GM12864 (cell line): ENCODE data around the gene RHOBTB3.

Source experiments
- DNase-seq: peaks from one replicate; pipeline ENCODE4 v3.0.0-alpha.2; 2011; ENCODE audit warnings: low read depth
- H3K4me3 ChIP-seq: 2 replicates; pipeline ENCODE4 v1.5.1; 2011; ENCODE audit warnings: mild to moderate bottlenecking, low read depth, low read length, control low read depth
- TF ChIP-seq, protein P1 (sequence below): IDR thresholded peaks from 2 replicates; pipeline ENCODE4 v1.5.1; 2011; ENCODE audit warnings: low read depth, mild to moderate bottlenecking, moderate library complexity, low read length, control low read depth, inconsistent platforms; ENCODE audit errors: missing control alignments

RHOBTB3 gene

DNA sequence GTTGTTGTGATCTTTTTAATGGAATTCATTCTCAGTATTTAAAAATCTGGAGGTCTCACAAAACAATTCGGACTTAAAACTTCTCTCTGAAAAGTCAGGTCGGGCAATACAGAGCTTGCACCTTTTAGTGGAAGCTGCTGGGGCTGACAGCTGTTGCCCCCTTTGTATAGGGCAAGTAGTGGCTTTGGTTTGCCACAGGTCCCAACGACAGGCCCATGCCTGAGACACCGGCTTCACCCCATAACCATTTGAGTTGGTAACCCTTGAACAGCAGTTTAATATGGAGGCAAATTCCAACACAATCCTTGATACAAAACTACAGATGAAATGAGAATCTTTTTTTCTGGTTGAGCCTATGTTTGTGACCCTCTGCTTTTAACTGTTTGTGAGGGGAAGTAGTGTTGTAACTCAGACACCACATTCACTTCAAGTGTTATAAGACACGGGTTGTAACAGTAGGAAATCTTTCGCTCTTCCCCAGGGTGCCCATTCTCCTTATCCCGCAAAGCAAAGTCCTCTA, 92.1 kb downstream of the RHOBTB3 start:
- DNase-seq, result no peak
- peak overlapping the region; percentile 86 for H3K4me3 ChIP-seq

DNA sequence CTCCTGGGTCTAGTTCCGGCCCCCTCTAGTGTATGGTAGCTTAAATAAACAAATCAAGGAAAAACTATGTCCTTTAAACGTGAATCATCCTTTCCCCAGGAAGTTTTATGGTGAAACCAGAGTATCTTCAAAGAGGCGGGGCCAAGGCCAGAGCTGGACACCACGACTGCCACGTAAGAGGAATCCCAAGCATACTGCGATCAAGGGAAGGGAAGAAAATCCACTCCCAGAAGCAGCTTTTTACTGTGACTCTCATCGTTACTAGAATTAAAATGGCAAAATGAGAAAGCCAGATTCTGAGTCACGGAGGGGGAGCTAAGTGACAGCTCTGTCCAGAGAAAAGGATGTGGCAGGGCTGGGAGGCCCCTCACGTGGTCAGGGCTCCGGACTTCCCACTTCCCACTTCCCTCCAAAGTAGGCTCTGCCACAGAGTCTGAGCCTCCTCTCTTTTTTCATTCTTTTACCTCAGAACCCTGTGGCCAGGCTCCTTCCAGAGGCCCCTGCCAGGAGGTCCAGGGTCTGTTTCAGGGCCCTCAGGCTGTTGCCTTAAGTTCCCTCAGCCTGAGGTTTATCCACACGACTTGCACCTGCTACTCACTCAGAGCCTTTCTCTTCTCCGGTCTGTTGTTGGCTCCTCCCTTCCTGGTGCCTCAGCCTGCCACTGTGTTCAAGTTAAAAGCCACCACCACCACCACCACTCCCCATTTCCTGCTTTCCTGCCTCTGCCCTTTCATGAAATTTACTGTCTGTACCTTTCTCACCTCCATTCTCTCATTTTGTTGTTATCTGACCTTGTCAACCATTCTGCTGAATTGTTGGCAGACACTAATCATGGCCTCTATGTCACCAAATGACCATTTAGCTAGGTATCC, 92.8 kb downstream of the RHOBTB3 start:
- peak overlapping the region; percentile 86 for H3K4me3 ChIP-seq
- DNase-seq, result no peak
- TF ChIP-seq, protein P1, sequence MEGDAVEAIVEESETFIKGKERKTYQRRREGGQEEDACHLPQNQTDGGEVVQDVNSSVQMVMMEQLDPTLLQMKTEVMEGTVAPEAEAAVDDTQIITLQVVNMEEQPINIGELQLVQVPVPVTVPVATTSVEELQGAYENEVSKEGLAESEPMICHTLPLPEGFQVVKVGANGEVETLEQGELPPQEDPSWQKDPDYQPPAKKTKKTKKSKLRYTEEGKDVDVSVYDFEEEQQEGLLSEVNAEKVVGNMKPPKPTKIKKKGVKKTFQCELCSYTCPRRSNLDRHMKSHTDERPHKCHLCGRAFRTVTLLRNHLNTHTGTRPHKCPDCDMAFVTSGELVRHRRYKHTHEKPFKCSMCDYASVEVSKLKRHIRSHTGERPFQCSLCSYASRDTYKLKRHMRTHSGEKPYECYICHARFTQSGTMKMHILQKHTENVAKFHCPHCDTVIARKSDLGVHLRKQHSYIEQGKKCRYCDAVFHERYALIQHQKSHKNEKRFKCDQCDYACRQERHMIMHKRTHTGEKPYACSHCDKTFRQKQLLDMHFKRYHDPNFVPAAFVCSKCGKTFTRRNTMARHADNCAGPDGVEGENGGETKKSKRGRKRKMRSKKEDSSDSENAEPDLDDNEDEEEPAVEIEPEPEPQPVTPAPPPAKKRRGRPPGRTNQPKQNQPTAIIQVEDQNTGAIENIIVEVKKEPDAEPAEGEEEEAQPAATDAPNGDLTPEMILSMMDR, result no peak

More for the DNA sequence above, 92.1 kb downstream of the RHOBTB3 start:
- TF ChIP-seq, protein P1, result no peak

- TF ChIP-seq, protein P1, result no peak
- H3K4me3 ChIP-seq, result no peak overlapping the region
- DNase-seq, result no peak
These were observed 93.6 kb downstream of the RHOBTB3 start for GRCh38 chr5:95824747-95825146.

DNA sequence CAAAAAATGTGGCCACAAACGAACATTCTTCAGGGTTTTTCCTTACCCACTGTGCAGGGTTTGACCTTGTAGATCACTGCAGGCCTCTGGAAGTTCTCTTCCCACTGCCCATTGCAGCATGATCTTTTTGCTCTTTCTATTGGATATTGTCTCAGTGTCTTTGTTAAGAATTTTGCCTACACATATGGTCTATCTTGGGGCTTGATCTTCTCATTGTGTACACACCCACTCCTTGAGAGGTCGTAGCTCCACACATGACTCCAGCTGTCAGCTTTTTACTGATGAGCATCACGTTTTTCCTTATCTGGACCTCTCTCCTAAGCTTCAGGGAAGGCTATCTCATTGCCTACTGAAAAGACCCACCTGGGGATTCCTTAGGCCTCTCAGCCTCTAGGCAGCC, 94.4 kb downstream of the RHOBTB3 start:
- no peak overlapping the region for H3K4me3 ChIP-seq
- DNase-seq, result no peak
- TF ChIP-seq, protein P1, result no peak

- H3K4me3 ChIP-seq, result no peak overlapping the region
- TF ChIP-seq, protein P1, result no peak
- no peak for DNase-seq
These were observed 96.1 kb downstream of the RHOBTB3 start for GRCh38 chr5:95826949-95827891.

DNA sequence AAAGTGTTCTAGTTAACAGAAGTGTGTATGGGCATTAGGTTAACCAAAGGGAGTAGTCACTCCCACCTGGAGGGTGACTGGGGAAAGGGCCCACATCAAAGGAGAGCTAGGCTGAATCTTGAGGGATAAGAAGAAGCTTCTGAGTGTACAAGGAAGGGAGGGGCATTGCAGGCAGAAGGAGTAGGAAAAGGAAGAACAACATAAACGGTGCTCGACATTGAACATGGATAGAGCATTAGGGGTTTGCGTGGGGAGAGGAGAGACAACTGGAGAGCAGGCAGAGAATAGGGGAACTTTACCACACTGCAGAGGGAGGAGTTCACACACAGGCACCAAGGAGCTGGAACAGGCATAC, 96.7 kb downstream of the RHOBTB3 start:
- DNase-seq, result no peak
- H3K4me3 ChIP-seq, result no peak overlapping the region
- TF ChIP-seq, protein P1, result no peak
